ENCODE results near the gene NOTCH1. TPM values are rescaled to one million over a fixed set of nuclear protein-coding genes. Genes with fewer than 3 reads are reported as not detected.

NOTCH1 gene
- polyA plus RNA-seq, 1 donor from 2014 or later: 0.15 TPM

- H3K9me3 ChIP-seq (ENCODE audit: low read length): no peaks in the 10 kb centered on the region
- H3K4me3 ChIP-seq (ENCODE audit: low read length): no peak overlapping the region
- peaks cover 5% of the 10 kb centered on the region for H4K20me1 ChIP-seq (ENCODE audit: insufficient read depth)
- no peak overlapping the region for H2AFZ ChIP-seq (ENCODE audit: low read depth, low read length)
- H3K79me2 ChIP-seq (replicated peaks; ENCODE audit: insufficient read depth, low read length): peaks cover 42% of the 10 kb centered on the region
- no peaks in the 10 kb centered on the region for H3K36me3 ChIP-seq (ENCODE audit: insufficient read depth, low read length)
- no peak overlapping the region for H3K27ac ChIP-seq (ENCODE audit: low read length)
- TF ChIP-seq, protein P1, sequence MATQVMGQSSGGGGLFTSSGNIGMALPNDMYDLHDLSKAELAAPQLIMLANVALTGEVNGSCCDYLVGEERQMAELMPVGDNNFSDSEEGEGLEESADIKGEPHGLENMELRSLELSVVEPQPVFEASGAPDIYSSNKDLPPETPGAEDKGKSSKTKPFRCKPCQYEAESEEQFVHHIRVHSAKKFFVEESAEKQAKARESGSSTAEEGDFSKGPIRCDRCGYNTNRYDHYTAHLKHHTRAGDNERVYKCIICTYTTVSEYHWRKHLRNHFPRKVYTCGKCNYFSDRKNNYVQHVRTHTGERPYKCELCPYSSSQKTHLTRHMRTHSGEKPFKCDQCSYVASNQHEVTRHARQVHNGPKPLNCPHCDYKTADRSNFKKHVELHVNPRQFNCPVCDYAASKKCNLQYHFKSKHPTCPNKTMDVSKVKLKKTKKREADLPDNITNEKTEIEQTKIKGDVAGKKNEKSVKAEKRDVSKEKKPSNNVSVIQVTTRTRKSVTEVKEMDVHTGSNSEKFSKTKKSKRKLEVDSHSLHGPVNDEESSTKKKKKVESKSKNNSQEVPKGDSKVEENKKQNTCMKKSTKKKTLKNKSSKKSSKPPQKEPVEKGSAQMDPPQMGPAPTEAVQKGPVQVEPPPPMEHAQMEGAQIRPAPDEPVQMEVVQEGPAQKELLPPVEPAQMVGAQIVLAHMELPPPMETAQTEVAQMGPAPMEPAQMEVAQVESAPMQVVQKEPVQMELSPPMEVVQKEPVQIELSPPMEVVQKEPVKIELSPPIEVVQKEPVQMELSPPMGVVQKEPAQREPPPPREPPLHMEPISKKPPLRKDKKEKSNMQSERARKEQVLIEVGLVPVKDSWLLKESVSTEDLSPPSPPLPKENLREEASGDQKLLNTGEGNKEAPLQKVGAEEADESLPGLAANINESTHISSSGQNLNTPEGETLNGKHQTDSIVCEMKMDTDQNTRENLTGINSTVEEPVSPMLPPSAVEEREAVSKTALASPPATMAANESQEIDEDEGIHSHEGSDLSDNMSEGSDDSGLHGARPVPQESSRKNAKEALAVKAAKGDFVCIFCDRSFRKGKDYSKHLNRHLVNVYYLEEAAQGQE (IDR thresholded peaks at IDR 0.05; ENCODE audit: borderline replicate concordance): no peak
- TF ChIP-seq TAF1 (IDR thresholded peaks at IDR 0.05; ENCODE audit: low read depth) (no peak), MXI1 (conservative IDR thresholded peaks at IDR 0.05; ENCODE audit: poor library complexity, severe bottlenecking) (no peak), EZH2 (IDR thresholded peaks at IDR 0.05; ENCODE audit: borderline replicate concordance, insufficient read depth, low read length, poor library complexity, severe bottlenecking) (no peak), SMC3 (conservative IDR thresholded peaks at IDR 0.05; ENCODE audit: poor library complexity) (no peak), EP300 (conservative IDR thresholded peaks at IDR 0.05; ENCODE audit: poor library complexity, severe bottlenecking) (no peak), RAD21 (conservative IDR thresholded peaks at IDR 0.05) (no peak), POLR2AphosphoS5 (IDR thresholded peaks at IDR 0.05) (no peak)
- TF ChIP-seq, protein P2, sequence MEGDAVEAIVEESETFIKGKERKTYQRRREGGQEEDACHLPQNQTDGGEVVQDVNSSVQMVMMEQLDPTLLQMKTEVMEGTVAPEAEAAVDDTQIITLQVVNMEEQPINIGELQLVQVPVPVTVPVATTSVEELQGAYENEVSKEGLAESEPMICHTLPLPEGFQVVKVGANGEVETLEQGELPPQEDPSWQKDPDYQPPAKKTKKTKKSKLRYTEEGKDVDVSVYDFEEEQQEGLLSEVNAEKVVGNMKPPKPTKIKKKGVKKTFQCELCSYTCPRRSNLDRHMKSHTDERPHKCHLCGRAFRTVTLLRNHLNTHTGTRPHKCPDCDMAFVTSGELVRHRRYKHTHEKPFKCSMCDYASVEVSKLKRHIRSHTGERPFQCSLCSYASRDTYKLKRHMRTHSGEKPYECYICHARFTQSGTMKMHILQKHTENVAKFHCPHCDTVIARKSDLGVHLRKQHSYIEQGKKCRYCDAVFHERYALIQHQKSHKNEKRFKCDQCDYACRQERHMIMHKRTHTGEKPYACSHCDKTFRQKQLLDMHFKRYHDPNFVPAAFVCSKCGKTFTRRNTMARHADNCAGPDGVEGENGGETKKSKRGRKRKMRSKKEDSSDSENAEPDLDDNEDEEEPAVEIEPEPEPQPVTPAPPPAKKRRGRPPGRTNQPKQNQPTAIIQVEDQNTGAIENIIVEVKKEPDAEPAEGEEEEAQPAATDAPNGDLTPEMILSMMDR (IDR thresholded peaks at IDR 0.05; ENCODE audit: poor library complexity, severe bottlenecking): no peak
- no peak overlapping the region for H3K4me2 ChIP-seq (ENCODE audit: low read length)
- no peaks in the 10 kb centered on the region for H3F3A ChIP-seq (ENCODE audit: insufficient read depth, low read length, poor library complexity, severe bottlenecking)
- no peaks in the 10 kb centered on the region for H3K9me2 ChIP-seq (ENCODE audit: insufficient read depth, low read length)
- H3K27me3 ChIP-seq (ENCODE audit: insufficient read depth, low read depth, low read length): no peaks in the 10 kb centered on the region
- H3K9ac ChIP-seq (ENCODE audit: low read length): no peak overlapping the region
Measured at GRCh38 chr9:136476369-136477150, 69.3 kb downstream of the NOTCH1 start.

DNA sequence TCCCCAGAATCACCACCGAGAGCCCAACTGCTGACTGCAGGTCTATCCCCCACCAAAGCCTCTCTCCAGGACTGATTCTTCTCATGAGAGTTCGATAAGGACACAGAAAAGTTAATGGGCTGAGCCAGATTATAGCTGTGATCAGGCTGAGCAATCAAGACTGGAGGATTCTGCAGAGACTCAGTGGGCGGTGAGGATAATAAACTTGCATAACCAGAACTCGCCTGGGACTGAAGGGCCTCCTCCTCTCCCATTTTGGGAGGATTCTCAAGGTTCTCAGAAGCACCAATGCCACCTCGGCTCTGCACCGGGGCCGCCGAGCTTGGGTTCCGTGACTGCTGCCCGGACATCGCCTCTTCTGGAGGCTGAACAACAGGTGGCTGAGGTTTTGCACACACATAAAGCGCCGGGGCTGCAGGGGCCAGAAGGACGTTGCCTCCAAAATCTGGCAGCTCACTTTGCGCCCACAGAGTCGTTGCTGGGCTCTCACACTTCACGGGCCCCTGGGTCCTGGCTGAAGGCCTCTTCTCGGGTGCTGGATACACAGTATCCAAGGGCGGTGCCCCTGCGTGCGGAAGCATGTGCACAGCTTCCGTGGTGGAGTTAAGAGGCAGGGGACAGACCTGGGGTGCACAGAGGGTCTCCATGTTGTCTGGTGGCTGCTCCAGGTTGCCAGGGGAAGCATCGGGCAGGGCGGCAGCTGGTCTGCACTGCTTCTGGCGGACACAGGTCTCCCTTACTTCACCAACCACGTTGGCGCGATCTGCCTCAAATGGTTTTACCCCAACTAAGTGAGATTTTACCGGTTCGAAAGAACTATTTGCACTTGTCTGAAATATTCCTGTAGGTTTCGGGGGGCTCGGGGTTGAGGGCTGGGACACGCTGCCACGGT is 70.6 kb downstream of the NOTCH1 start:
- H4K20me1 ChIP-seq (ENCODE audit: insufficient read depth): peaks cover 4% of the 10 kb centered on the region
- no peaks in the 10 kb centered on the region for H3K36me3 ChIP-seq (ENCODE audit: insufficient read depth, low read length)
- no peaks in the 10 kb centered on the region for H3K9me2 ChIP-seq (ENCODE audit: insufficient read depth, low read length)
- no peaks in the 10 kb centered on the region for H3K27me3 ChIP-seq (ENCODE audit: insufficient read depth, low read depth, low read length)
- no peak for TF ChIP-seq EZH2 (IDR thresholded peaks at IDR 0.05; ENCODE audit: borderline replicate concordance, insufficient read depth, low read length, poor library complexity, severe bottlenecking)
- TF ChIP-seq, protein P1 (IDR thresholded peaks at IDR 0.05; ENCODE audit: borderline replicate concordance): no peak
- no peak for TF ChIP-seq RAD21 (conservative IDR thresholded peaks at IDR 0.05)
- TF ChIP-seq, protein P2 (IDR thresholded peaks at IDR 0.05; ENCODE audit: poor library complexity, severe bottlenecking): no peak
- TF ChIP-seq EP300 (conservative IDR thresholded peaks at IDR 0.05; ENCODE audit: poor library complexity, severe bottlenecking): no peak
- TF ChIP-seq POLR2AphosphoS5 (IDR thresholded peaks at IDR 0.05): no peak
- no peak for TF ChIP-seq SMC3 (conservative IDR thresholded peaks at IDR 0.05; ENCODE audit: poor library complexity)
- TF ChIP-seq MXI1 (conservative IDR thresholded peaks at IDR 0.05; ENCODE audit: poor library complexity, severe bottlenecking): no peak
- no peak for TF ChIP-seq TAF1 (IDR thresholded peaks at IDR 0.05; ENCODE audit: low read depth)
- H3K4me3 ChIP-seq (ENCODE audit: low read length): no peak overlapping the region
- no peak overlapping the region for H3K4me2 ChIP-seq (ENCODE audit: low read length)
- no peak overlapping the region for H3K27ac ChIP-seq (ENCODE audit: low read length)
- no peak overlapping the region for H2AFZ ChIP-seq (ENCODE audit: low read depth, low read length)
- H3K79me2 ChIP-seq (replicated peaks; ENCODE audit: insufficient read depth, low read length): peaks cover 33% of the 10 kb centered on the region
- no peaks in the 10 kb centered on the region for H3F3A ChIP-seq (ENCODE audit: insufficient read depth, low read length, poor library complexity, severe bottlenecking)
- no peaks in the 10 kb centered on the region for H3K9me3 ChIP-seq (ENCODE audit: low read length)
- no peak overlapping the region for H3K9ac ChIP-seq (ENCODE audit: low read length)
